Measurements from ENCODE around the gene APC2. TPM values are rescaled to one million over a fixed set of nuclear protein-coding genes. Genes with fewer than 3 reads are reported as not detected.
"Not testable (repeated sequence)": the region's sequence is repeated elsewhere in the genome, so short reads cannot be mapped to it uniquely, and the experiment has no call there.

The APC2 gene
- total RNA-seq, 1 donor from 2014 or later: not detected

DNA sequence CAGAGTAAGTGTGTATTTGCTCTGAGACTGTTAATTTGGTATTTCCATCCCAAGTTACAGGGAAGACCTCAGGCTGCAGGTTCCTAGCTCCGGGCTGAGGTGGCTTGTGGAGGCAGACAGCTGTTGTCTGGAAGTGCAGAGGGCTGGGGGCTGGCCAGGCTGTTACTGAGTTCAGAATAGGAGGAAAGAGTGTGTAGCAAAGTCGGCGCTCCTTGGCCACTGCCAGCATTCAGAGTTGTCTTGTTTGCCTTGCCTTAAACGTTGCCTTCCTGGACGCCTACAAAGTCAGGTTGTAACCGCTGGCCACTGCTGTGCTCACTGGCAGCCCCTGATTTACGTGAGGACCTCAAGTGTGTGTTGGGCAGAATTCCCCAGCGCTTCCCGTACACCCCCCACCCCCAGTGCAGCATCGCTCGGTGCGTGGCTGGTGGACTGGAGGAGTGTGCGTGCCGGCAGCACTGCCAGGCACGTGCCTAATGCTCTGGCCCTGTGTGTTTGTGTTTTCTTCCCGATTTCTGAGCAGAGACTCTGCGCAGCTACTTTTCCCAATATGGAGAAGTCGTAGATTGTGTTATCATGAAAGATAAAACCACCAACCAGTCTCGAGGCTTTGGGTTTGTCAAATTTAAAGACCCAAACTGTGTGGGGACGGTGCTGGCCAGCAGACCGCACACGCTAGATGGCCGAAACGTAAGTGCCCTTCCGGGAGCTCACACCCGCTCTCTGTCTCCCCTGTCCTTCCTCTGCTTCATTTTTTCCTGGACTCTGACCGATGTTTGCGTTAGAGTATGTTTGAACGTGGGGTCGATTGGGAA is 32.0 kb upstream of the APC2 start:
- TF ChIP-seq, protein P1, sequence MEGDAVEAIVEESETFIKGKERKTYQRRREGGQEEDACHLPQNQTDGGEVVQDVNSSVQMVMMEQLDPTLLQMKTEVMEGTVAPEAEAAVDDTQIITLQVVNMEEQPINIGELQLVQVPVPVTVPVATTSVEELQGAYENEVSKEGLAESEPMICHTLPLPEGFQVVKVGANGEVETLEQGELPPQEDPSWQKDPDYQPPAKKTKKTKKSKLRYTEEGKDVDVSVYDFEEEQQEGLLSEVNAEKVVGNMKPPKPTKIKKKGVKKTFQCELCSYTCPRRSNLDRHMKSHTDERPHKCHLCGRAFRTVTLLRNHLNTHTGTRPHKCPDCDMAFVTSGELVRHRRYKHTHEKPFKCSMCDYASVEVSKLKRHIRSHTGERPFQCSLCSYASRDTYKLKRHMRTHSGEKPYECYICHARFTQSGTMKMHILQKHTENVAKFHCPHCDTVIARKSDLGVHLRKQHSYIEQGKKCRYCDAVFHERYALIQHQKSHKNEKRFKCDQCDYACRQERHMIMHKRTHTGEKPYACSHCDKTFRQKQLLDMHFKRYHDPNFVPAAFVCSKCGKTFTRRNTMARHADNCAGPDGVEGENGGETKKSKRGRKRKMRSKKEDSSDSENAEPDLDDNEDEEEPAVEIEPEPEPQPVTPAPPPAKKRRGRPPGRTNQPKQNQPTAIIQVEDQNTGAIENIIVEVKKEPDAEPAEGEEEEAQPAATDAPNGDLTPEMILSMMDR (conservative IDR thresholded peaks at IDR 0.05; ENCODE audit: low read depth, low read length): no peak
- no peak for DNase-seq (ENCODE audit: low read depth)
- no peak overlapping the region for H3K4me3 ChIP-seq (ENCODE audit: low read depth, low read length)

DNA sequence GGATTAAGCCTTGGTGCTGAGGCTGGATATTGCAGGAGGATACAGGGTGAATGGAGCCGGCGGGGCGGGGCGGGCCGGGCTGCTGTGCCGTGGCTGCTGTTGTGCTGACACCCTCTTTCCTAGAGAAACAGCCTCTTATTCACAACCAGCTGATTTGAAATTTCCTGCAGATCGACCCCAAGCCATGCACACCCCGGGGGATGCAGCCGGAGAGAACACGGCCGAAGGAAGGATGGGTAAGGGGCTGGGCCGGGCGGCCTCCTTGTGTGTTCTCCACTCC is 31.5 kb upstream of the APC2 start:
- TF ChIP-seq, protein P1 (conservative IDR thresholded peaks at IDR 0.05; ENCODE audit: low read depth, low read length): no peak
- DNase-seq (ENCODE audit: low read depth): no peak
- no peak overlapping the region for H3K4me3 ChIP-seq (ENCODE audit: low read depth, low read length)

DNA sequence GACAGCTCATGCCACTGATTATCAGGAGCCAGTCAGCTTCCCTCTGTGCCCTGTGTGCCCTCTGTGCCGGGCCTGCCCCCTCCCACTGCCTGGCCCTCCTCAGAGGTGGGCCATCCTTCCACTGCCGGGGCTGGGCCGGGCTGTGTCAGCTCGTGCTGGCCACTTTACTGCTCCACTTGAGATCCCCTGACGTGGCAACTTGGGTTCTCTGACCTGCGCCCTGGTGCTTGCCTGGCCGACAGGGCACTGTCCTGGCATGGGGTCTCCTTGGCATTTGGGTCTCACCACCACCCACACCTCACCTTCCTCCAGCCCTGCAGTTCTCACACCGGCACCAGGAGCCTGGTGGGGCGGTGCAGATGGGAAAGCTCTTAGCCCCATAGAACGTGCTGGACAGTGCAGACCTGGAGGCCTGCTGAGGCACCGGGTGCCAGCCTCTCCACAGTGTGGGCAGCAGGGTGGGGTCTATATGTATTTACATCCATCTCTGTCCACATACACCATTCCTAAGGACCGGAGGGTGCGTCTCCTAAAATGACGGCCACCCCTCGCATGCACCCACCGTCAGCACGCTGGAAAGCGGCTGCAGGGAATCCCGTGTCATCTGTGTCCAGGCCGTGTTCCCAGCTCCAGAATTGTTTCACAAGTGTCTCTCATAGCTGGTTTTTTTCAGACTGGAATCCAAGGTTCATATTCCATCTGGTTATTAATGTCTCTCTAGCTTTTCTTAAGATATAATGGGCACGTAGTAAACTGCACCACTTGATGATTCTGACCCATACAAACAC is 30.8 kb upstream of the APC2 start:
- TF ChIP-seq, protein P1 (conservative IDR thresholded peaks at IDR 0.05; ENCODE audit: low read depth, low read length): no peak

DNA sequence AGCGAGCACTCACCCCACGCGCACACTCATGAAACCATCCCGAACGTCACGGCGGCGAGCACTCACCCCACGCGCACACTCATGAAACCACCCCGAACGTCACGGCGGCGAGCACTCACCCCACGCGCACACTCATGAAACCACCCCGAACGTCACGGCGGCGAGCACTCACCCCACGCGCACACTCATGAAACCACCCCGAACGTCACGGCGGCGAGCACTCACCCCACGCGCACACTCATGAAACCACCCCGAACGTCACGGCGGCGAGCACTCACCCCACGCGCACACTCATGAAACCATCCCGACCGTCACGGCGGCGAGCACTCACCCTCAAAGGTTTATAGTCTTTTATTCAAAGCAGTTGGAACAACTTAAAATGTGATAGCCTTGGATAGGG is 29.8 kb upstream of the APC2 start:
- H3K4me3 ChIP-seq (ENCODE audit: low read depth, low read length); DNase-seq (ENCODE audit: low read depth): not testable (repeated sequence)

More for the DNA sequence above, 30.8 kb upstream of the APC2 start:
- no peak overlapping the region for H3K4me3 ChIP-seq (ENCODE audit: low read depth, low read length)
- no peak for DNase-seq (ENCODE audit: low read depth)

DNA sequence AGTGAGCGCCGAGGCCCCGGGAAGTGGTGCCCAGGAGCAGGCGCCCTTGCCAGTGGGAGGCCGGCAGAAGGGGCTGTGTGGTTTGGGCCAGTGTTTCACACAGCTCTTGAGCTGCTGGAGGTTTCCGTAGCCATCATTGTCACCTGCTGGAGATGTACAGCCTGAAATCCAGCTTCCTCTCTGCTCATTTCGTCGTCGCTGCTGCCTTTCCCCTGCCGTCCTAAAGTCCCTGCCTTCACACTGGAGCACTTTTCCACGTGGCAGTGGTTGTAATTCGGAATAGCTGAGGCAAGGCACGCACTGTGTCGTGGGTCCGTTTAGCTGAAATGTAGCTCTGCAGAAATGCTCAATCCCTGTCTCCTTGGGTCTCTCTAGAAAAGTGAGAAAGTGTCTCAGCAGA is 29.3 kb upstream of the APC2 start:
- DNase-seq (ENCODE audit: low read depth): no peak
- H3K4me3 ChIP-seq (ENCODE audit: low read depth, low read length): no peak overlapping the region
- TF ChIP-seq, protein P1 (conservative IDR thresholded peaks at IDR 0.05; ENCODE audit: low read depth, low read length): no peak

DNA sequence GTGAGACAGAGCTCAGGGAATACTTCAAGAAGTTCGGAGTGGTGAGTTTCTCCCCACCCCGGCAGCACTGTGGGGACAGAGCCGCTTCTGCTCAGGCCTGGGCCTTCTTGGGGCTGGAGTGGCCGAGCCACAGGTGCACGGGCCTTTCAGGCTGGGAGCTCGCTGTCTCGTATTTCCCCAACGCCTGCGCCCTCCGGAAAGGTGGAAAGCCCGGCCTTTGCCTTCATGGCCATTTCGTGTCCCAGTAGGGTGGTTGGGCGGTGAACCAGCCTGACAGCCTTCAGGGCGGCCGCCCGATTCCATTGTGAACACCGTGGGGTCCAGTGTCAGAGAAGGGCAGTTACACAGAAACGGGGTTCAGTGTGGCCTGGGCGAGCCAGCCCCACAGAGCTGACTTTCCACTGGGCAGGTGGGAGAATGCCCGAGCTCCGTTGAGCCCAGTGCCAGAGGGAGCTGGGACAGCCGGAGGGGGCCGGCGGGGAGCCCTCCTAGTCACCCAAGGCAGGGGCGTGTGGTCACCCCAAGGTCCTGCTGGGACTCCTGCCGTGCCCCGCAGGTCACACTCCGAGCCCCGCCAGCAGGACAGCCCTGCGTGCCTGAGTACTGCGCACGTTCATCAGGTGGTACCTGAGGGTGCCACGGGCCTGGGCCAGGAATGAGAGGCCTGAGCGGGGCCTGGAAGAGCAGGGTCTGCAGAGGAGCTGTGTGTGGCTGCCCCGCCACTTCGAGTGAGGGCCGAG is 28.5 kb upstream of the APC2 start:
- TF ChIP-seq, protein P1 (conservative IDR thresholded peaks at IDR 0.05; ENCODE audit: low read depth, low read length): no peak
- DNase-seq (ENCODE audit: low read depth): no peak
- H3K4me3 ChIP-seq (ENCODE audit: low read depth, low read length): no peak overlapping the region

DNA sequence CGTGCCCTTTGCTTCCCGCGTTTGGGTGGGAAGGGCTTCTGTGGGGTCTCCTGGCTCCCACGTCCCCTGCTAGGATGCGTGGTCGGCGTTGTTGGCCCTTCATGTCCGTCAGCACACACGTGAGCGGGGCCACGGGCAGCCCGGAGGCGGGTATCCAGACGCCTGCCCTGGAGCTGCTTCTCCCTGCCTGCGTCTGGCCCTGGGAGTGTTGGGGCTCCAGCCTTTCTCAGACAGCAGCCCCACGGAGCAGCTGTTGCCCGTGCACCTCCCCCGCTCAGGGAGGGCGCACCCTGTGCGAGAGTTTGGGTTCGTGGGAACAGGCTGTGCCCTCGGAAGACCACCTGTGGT is 28.0 kb upstream of the APC2 start:
- TF ChIP-seq, protein P1 (conservative IDR thresholded peaks at IDR 0.05; ENCODE audit: low read depth, low read length): no peak
- DNase-seq (ENCODE audit: low read depth): no peak
- no peak overlapping the region for H3K4me3 ChIP-seq (ENCODE audit: low read depth, low read length)
